HL-60 (cell line): ENCODE measurements around the gene LRRC57.

Source experiments
- DNase-seq, 2 experiments: peaks; one replicate each; pipeline ENCODE4 v3.0.0-alpha.2; 2010 to 2020; ENCODE audit warnings: low read depth in 1 of 2, low spot score in 1 of 2
- H3K27ac ChIP-seq: fragments of 250-450 bp; sonication (Bioruptor Pico); replicated peaks from 2 replicates; pipeline ENCODE4 v1.5.1; 2020; ENCODE audit warnings: mild to moderate bottlenecking, moderate library complexity
- H3K27me3 ChIP-seq: fragments of 250-450 bp; sonication (Bioruptor Pico); 2 replicates; pipeline ENCODE4 v1.5.1; 2021; ENCODE audit warnings: mild to moderate bottlenecking, moderate library complexity; ENCODE audit not compliant: insufficient read depth, poor library complexity, severe bottlenecking
- H3K4me3 ChIP-seq: replicated peaks from 2 replicates; pipeline ENCODE4 v1.5.1; 2011; ENCODE audit warnings: mild to moderate bottlenecking, control low read depth, low read length; ENCODE audit not compliant: insufficient read depth
- GABPA ChIP-seq: IDR thresholded peaks from 2 replicates; pipeline ENCODE4 v1.6.1; 2012; ENCODE audit warnings: low read depth
- POLR2AphosphoS5 ChIP-seq: IDR thresholded peaks from 2 replicates; pipeline ENCODE4 v1.6.1; 2012; ENCODE audit warnings: low read depth
- SPI1 ChIP-seq: IDR thresholded peaks from 2 replicates; pipeline ENCODE4 v1.6.1; 2012; ENCODE audit warnings: low read depth, mild to moderate bottlenecking, borderline replicate concordance
- TF ChIP-seq, protein P1 (sequence below): IDR thresholded peaks from 2 replicates; pipeline ENCODE4 v1.6.1; 2012; ENCODE audit warnings: low read depth; ENCODE audit not compliant: insufficient replicate concordance
- TF ChIP-seq, protein P2 (sequence below): IDR thresholded peaks from one replicate; pipeline ENCODE4 v1.5.1; 2011; ENCODE audit warnings: low read length, control low read depth, inconsistent platforms; ENCODE audit not compliant: insufficient read depth

The LRRC57 gene

DNA sequence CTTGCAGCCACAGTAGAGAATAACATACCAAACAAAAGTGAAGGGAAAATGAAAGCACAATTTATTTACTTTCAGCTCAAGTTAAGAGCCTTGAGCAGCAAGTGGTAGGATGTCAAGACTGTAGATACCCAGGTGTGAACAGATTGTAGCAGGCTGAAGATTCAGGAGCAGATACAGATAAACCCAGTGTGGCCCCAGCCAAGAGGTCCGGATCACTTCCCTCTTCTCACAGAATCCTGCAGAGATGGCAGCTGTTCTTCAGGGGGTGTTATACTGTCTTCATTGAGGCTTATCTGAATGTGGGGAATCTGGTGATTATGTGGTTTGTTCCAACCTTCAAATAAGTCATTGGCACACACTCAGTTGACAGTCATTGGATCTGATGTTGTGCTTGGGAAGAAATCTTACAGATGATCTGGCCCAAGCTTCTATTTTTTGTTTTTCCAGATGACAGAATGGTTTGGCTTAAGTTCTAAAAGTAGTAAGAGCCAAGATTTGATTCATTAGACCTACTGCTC lies 29.0 kb upstream of the LRRC57 start:
- TF ChIP-seq, protein P1, sequence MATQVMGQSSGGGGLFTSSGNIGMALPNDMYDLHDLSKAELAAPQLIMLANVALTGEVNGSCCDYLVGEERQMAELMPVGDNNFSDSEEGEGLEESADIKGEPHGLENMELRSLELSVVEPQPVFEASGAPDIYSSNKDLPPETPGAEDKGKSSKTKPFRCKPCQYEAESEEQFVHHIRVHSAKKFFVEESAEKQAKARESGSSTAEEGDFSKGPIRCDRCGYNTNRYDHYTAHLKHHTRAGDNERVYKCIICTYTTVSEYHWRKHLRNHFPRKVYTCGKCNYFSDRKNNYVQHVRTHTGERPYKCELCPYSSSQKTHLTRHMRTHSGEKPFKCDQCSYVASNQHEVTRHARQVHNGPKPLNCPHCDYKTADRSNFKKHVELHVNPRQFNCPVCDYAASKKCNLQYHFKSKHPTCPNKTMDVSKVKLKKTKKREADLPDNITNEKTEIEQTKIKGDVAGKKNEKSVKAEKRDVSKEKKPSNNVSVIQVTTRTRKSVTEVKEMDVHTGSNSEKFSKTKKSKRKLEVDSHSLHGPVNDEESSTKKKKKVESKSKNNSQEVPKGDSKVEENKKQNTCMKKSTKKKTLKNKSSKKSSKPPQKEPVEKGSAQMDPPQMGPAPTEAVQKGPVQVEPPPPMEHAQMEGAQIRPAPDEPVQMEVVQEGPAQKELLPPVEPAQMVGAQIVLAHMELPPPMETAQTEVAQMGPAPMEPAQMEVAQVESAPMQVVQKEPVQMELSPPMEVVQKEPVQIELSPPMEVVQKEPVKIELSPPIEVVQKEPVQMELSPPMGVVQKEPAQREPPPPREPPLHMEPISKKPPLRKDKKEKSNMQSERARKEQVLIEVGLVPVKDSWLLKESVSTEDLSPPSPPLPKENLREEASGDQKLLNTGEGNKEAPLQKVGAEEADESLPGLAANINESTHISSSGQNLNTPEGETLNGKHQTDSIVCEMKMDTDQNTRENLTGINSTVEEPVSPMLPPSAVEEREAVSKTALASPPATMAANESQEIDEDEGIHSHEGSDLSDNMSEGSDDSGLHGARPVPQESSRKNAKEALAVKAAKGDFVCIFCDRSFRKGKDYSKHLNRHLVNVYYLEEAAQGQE: no peak
- TF ChIP-seq, protein P2, sequence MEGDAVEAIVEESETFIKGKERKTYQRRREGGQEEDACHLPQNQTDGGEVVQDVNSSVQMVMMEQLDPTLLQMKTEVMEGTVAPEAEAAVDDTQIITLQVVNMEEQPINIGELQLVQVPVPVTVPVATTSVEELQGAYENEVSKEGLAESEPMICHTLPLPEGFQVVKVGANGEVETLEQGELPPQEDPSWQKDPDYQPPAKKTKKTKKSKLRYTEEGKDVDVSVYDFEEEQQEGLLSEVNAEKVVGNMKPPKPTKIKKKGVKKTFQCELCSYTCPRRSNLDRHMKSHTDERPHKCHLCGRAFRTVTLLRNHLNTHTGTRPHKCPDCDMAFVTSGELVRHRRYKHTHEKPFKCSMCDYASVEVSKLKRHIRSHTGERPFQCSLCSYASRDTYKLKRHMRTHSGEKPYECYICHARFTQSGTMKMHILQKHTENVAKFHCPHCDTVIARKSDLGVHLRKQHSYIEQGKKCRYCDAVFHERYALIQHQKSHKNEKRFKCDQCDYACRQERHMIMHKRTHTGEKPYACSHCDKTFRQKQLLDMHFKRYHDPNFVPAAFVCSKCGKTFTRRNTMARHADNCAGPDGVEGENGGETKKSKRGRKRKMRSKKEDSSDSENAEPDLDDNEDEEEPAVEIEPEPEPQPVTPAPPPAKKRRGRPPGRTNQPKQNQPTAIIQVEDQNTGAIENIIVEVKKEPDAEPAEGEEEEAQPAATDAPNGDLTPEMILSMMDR: no peak
- TF ChIP-seq POLR2AphosphoS5 (no peak), GABPA (no peak), SPI1 (no peak)
- Histone ChIP-seq H3K27ac (no peak overlapping the region), H3K27me3 (no peaks in the 10 kb centered on the region), H3K4me3 (no peak overlapping the region)
- DNase-seq: no peak

GRCh38 chr15:42576776-42577175 lies 28.2 kb upstream of the LRRC57 start:
- TF ChIP-seq SPI1 (no peak), GABPA (no peak), POLR2AphosphoS5 (no peak)
- TF ChIP-seq, protein P2: no peak
- TF ChIP-seq, protein P1: no peak
- DNase-seq: no peak
- no peak overlapping the region for H3K4me3 ChIP-seq

DNA sequence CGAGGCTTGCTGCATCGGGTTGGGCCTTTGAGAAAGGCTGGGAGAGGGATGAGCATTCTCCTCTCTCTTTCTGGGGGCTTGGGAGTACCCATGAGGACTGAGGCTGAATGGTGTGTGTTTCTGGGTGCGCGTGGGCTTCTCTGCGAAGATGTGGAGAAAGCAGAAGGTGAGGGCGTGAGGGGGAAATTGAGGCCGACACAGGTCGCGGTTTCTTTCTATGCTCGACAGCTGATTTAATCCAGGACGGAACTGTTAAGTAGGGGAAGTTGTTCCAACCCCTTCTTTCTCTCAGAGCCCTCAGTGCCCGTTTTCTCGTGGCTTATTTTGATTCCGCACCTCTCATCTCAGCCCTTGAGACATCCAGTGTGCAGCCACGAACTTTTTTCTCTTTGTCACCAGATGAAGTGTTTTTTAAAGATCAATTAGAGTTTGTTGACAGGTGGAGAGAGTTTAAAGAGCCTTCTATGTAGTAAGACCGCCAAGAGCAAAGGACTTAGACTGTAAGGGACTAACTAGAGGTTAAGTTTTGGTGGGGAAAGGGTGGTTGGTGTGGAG lies 27.5 kb upstream of the LRRC57 start:
- no peak for DNase-seq
- H3K27me3 ChIP-seq: no peaks in the 10 kb centered on the region
- H3K27ac ChIP-seq: no peak overlapping the region
- H3K4me3 ChIP-seq: peak overlapping the region; percentile 79
- TF ChIP-seq POLR2AphosphoS5 (no peak), SPI1 (no peak), GABPA (no peak)
- TF ChIP-seq, protein P2: no peak
- TF ChIP-seq, protein P1: no peak

More at GRCh38 chr15:42576776-42577175, 28.2 kb upstream of the LRRC57 start:
- H3K27me3 ChIP-seq: no peaks in the 10 kb centered on the region
- H3K27ac ChIP-seq: no peak overlapping the region
